GM19372 (cell line): ENCODE results near the gene SLC1A2.

Experiments
- ATAC-seq: cut with Tn5 transposase; IDR thresholded peaks from one replicate; pipeline ENCODE4 v1.9.1; 2021; ENCODE audit warnings: mild to moderate bottlenecking, low read depth, moderate library complexity; ENCODE audit not compliant: unreplicated experiment

SLC1A2 gene

GRCh38 chr11:35414311-35414710 is 5.0 kb downstream of the SLC1A2 start:
- ATAC-seq = no peak

DNA sequence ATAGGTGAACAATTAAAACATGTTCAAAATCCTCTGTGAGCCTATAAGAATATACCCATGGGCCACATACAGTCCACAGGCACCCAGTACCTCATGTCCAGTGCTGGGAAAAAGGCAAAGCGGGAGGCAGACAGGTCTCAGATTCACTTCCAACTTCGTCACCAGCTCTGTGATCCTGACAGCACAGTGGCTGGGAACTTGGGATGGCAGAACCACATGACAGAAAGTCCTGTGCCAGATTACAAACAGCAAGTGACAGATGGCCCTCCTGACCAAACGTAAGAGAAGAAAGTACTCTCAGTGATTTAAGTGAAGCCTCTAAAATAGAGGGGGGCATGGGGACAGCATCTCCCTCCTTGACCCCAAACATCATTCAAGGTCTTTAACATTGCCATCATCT is 5.8 kb downstream of the SLC1A2 start:
- no peak for ATAC-seq

DNA sequence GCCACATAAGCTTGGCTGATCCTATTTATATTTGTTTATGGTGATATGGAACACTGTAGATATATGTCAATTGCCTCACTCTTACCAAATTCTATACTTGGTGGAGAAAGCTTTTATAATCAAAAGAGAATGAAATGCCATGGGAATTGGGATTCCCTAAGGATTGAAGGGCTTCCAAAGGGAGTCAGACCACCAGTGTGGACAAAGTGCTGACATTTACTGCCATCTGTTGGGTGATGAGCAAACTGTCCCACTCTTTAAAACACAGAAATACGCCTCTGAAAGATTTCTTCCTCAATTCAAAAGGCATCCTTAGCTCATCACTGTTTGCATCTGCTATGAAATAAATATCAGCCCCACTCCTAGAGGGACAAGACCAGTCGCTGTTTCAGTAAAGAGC is 7.1 kb downstream of the SLC1A2 start:
- ATAC-seq = no peak

GRCh38 chr11:35407041-35407440 is 12.3 kb downstream of the SLC1A2 start:
- ATAC-seq = no peak

GRCh38 chr11:35404388-35404775 is 15.0 kb downstream of the SLC1A2 start:
- no peak for ATAC-seq

DNA sequence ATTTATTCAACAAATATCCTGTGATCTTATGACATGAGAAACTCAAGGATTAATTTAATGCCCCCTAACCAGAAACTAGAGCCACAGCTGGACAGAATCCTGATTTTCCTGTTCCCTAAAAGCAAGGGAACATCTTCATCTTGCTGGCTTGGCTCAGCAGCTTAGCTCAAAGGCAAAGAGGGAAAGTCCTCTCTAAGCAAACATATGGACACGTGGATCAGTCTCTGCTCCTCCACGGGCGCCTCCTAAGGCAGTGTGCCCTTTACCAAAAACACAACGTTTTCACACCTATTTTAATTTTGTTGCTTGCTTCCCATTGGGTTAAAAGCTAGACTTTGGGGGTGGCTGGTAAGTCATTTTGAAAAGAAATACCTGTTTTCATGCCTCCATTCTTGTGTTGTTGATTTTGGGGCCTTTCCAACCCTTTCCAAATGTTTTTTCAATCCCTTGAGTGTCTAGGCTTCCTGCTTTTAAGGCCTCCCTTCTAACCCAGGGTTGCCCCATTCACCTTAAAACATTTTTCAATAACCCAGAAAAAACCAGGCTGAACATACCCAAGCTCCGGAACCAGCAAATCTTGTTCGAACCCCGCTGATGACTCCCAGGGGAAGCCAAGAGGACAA is 15.5 kb downstream of the SLC1A2 start:
- no peak for ATAC-seq

- no peak for ATAC-seq
These were observed 16.4 kb downstream of the SLC1A2 start for GRCh38 chr11:35402751-35403660.

- ATAC-seq = no peak
These were observed 20.5 kb downstream of the SLC1A2 start for GRCh38 chr11:35398881-35399280.

DNA sequence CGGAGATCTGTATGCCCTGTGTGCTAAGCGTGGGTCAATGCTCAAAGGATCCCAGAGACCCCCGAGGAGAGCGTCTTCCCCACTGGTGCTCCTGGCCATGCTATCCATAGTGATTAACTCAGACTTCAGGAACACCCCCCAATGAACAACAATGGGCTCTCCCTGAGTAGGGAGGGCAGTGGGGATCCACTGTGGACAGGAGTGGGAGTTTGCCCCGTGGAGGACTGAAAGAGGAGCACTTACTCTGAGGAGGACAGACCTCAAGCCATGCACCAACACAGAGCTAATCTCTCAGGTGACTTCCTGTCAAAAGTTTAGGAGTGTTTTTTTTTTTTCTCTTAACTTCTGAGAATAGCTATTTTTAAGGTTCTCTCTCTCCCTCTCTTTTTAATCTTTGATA is 24.4 kb downstream of the SLC1A2 start:
- no peak for ATAC-seq

GRCh38 chr11:35393098-35393497 is 26.3 kb downstream of the SLC1A2 start:
- no peak for ATAC-seq

GRCh38 chr11:35391922-35392688 is 27.3 kb downstream of the SLC1A2 start:
- ATAC-seq = peak; percentile 52

- ATAC-seq = peak; percentile 65
These were observed 28.3 kb downstream of the SLC1A2 start for GRCh38 chr11:35390737-35391682.

- ATAC-seq = no peak
These were observed 29.4 kb downstream of the SLC1A2 start for GRCh38 chr11:35389897-35390465.

- no peak for ATAC-seq
These were observed 30.2 kb downstream of the SLC1A2 start for GRCh38 chr11:35389112-35389511.

DNA sequence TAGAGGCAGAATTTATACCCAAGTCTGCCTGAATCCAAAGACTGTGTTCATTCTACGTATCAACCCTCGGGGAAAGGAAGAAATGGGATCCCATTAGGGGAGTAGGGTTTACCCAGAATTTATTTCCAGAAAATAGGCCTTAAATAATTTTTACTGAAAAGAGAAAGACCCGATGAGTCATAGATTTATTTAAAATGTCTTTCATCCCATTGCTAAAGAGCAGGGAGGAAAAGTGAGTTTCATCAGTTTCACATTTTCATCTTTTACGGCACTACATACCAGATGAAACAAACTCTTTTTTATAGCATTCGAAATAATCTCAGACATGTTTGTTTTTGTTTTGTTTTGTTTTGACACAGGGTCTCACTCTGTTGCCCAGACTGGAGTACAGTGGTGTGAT is 31.3 kb downstream of the SLC1A2 start:
- ATAC-seq = no peak

- no peak for ATAC-seq
These were observed 32.0 kb downstream of the SLC1A2 start for GRCh38 chr11:35387111-35387982.

GRCh38 chr11:35383953-35384352 is 35.4 kb downstream of the SLC1A2 start:
- no peak for ATAC-seq

- ATAC-seq = no peak
These were observed 37.5 kb downstream of the SLC1A2 start for GRCh38 chr11:35381709-35382322.
